ENCODE results near the gene PI4KB.
A peak's percentile ranks its signal among the peaks of the same experiment; 100 is the strongest.
"Not testable (repeated sequence)": the region's sequence is repeated elsewhere in the genome, so short reads cannot be mapped to it uniquely, and the experiment has no call there.

Gene PI4KB

DNA sequence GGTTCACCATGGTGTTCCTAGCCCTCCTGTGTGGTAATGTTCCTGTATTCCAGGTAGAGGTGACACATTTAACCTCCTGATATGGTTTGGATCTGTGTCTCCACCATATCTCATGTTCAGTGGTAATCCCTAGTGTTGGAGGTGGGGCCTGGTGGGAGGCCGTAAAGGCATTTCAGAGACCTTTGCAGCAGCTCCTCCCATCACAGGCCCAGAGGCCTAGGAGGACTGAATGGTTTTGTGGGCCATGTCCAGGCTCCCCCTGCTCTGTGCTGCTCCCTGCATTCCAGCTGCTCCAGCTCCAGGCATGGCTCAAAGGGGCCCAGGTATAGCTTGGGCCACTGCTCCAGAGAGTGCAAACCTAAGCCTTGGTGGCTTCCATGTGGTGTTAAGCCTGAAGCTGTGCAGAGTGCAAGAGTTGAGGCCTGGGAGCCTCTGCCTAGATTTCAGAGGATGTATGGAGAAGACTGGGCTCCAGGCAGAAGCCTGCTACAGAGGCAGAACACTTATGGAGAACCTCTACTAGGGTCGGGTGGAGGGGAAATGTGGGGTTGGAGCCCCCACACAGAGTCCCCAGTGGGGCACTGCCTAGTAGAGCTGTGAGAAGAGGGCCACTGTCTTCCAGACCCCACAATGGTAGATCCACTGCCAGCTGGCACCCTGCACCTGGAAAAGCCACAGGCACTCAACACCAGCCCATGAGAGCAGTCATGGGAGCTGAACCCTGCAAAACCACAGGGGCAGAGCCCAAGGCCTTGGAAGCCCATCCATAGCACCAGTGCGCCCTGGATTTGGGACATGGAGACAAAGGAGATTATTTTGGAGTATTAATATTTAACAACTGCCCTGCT lies 35.3 kb upstream of the PI4KB start:
- peaks cover under 1% of the 10 kb centered on the region for H3K4me1 ChIP-seq (ENCODE audit: insufficient read depth, low read length)
- H3K27ac ChIP-seq (ENCODE audit: low read depth, low read length), result no peak overlapping the region
- H3K9me3 ChIP-seq (ENCODE audit: low read length), result no peaks in the 10 kb centered on the region
- H3K36me3 ChIP-seq (ENCODE audit: insufficient read depth, low read length), result peaks cover 37% of the 10 kb centered on the region
- H3K4me3 ChIP-seq (ENCODE audit: low read depth in 1 of 2, low read length in 2 of 2), result no peak overlapping the region
- no peaks in the 10 kb centered on the region for H3K27me3 ChIP-seq (ENCODE audit: control insufficient read depth in 1 of 2, insufficient read depth in 2 of 2, low read length in 2 of 2)
- no peak overlapping the region for H3K9ac ChIP-seq (ENCODE audit: low read length)

DNA sequence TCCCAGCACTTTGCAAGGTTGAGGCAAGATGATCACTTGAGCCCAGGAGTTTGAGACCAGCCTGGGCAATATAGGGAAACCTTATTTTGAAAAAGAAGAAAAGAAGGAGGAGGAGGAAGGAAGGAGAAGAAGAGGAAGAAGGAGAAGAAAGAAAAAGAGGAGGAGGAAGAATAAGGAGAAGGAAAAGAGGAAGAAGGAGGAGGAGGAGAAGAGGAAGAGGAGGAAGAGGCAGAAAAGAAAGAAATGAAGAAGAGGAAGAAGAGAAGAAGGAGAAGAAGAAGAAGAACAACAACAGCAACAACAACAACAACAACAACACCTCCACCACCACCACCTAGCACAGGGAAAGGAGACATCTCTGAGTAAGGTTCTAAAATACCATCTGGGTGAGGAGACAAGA lies 34.7 kb upstream of the PI4KB start:
- H3K27ac ChIP-seq (ENCODE audit: low read depth, low read length), result no peak overlapping the region
- no peak overlapping the region for H3K9ac ChIP-seq (ENCODE audit: low read length)
- H3K4me3 ChIP-seq (ENCODE audit: low read depth in 1 of 2, low read length in 2 of 2), result no peak overlapping the region

DNA sequence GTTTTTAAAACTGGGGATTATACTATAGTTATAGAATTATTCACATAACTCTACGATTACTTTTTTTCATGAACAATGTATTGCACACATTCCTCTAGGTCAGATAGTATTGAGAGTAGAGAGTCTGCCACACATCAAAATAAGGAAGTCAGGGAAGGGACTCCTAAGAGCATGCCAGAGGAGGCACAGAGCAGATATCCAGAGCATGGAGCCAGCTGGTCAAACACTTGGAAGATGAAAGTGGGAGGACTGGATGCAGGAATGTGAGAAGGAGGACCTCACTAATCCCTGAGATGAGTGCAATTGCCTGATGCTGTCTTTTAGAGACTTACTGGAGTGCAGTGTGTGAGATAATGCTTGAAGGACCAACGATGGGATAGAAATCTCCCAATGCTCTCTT lies 29.5 kb upstream of the PI4KB start:
- Histone ChIP-seq H3K4me1 (ENCODE audit: insufficient read depth, low read length) (no peaks in the 10 kb centered on the region), H3K27ac (ENCODE audit: low read depth, low read length) (no peak overlapping the region), H3K4me3 (ENCODE audit: low read depth in 1 of 2, low read length in 2 of 2) (no peak overlapping the region), H3K9ac (ENCODE audit: low read length) (no peak overlapping the region), H3K9me3 (ENCODE audit: low read length) (no peaks in the 10 kb centered on the region), H3K36me3 (ENCODE audit: insufficient read depth, low read length) (no peaks in the 10 kb centered on the region), H3K27me3 (ENCODE audit: control insufficient read depth in 1 of 2, insufficient read depth in 2 of 2, low read length in 2 of 2) (no peaks in the 10 kb centered on the region)

More for the DNA sequence above, 34.7 kb upstream of the PI4KB start:
- H3K27me3 ChIP-seq (ENCODE audit: control insufficient read depth in 1 of 2, insufficient read depth in 2 of 2, low read length in 2 of 2), result no peaks in the 10 kb centered on the region
- H3K36me3 ChIP-seq (ENCODE audit: insufficient read depth, low read length), result peaks cover 33% of the 10 kb centered on the region
- no peaks in the 10 kb centered on the region for H3K4me1 ChIP-seq (ENCODE audit: insufficient read depth, low read length)
- no peaks in the 10 kb centered on the region for H3K9me3 ChIP-seq (ENCODE audit: low read length)

DNA sequence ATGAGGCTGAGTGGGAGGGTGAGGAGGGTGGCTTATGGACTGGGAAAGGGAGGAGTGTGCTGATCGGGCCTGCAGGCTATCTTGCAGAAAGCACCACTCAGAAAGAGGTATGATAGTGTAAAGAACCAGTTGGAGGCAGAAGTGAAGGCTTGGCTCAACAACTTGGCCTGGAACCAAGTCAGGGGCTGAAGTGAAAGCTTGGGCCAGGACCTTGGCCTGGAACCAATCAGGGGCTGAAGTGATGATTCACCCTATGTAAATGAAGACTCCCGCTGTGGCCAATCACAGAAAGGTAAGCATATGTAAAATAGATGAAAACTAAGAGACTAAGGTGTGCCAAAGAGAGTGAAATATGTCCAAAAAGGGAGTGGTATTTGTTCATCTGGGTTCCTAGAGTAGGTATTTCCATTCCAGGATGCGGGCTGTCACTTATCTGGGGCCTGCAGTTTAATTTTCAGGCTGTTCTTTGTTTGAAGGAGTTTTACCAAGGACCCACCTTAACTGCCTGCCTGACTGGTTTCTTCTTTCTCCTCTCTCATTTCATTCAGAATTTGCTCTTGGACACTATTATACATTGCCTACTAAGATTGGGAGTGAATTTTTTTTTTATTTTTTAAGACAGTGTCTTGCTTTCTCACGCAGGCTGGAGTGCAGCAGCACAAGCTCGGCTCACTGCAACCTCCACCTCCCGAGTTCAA lies 25.0 kb upstream of the PI4KB start:
- Histone ChIP-seq H3K27ac (ENCODE audit: low read depth, low read length) (no peak overlapping the region), H3K4me1 (ENCODE audit: insufficient read depth, low read length) (no peaks in the 10 kb centered on the region), H3K9ac (ENCODE audit: low read length) (no peak overlapping the region), H3K27me3 (ENCODE audit: control insufficient read depth in 1 of 2, insufficient read depth in 2 of 2, low read length in 2 of 2) (no peaks in the 10 kb centered on the region), H3K4me3 (ENCODE audit: low read depth in 1 of 2, low read length in 2 of 2) (no peak overlapping the region), H3K9me3 (ENCODE audit: low read length) (no peaks in the 10 kb centered on the region), H3K36me3 (ENCODE audit: insufficient read depth, low read length) (no peaks in the 10 kb centered on the region)

DNA sequence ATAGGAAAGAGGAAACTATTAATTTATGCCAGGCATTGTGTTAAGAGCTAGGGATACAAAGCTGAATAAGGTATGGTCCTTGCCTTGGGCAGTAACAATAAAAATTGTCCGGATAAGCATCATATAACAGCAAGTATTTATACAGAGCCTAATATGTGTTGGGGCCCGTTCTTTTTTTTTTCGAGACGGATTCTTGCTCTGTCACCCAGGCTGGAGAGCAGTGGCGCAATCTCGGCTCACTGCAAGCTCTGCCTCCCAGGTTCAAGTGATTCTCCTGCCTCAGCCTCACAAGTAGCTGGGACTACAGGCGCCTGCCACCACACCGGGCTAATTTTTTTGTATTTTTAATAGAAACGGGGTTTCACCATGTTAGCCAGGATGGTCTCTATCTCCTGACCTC lies 23.1 kb upstream of the PI4KB start:
- H3K4me3 ChIP-seq (ENCODE audit: low read depth in 1 of 2, low read length in 2 of 2); H3K9me3 ChIP-seq (ENCODE audit: low read length); H3K9ac ChIP-seq (ENCODE audit: low read length); H3K27me3 ChIP-seq (ENCODE audit: control insufficient read depth in 1 of 2, insufficient read depth in 2 of 2, low read length in 2 of 2); H3K36me3 ChIP-seq (ENCODE audit: insufficient read depth, low read length); H3K4me1 ChIP-seq (ENCODE audit: insufficient read depth, low read length); H3K27ac ChIP-seq (ENCODE audit: low read depth, low read length): not testable (repeated sequence)

DNA sequence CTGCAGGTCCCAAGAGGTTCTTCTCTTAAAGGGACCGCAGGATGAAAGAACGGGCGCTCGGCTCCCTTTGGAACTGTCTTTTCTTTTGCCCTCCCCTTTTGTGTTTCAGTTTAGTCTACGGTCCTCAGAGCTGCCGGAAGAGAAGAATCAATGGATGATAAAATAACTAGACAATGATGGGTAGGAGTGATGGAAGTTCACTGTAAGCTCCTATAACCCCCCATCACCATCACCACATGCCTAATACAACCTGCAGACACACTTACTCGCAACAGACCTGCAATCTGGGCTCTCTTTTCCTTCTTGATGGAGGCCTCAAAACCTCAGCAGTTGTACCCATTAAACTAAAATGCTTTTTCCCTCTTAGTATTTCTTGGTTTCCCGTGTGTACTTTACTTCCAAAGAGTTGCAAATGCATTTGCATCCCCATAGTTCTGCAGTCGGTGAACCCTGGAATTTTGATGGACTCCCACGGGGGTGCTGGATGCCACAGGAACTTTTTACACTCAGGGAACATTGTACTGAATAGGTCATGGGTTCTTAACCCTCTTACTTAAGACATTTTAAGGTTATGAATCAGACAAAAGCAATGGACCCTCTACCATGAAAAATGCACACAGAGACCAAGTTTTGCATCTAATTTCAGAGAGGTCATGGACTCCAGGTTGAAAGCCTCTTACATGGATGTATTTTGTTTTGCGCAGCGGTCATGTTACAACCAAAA lies 20.5 kb upstream of the PI4KB start:
- peak overlapping the region; percentile 77 to 89 for H3K4me3 ChIP-seq (ENCODE audit: low read depth in 1 of 2, low read length in 2 of 2)
- H3K9ac ChIP-seq (ENCODE audit: low read length), result peak overlapping the region; percentile 8
- H3K9me3 ChIP-seq (ENCODE audit: low read length), result no peaks in the 10 kb centered on the region
- no peaks in the 10 kb centered on the region for H3K27me3 ChIP-seq (ENCODE audit: control insufficient read depth in 1 of 2, insufficient read depth in 2 of 2, low read length in 2 of 2)
- peaks cover 8% of the 10 kb centered on the region for H3K4me1 ChIP-seq (ENCODE audit: insufficient read depth, low read length)
- peak overlapping the region; percentile 86 for H3K27ac ChIP-seq (ENCODE audit: low read depth, low read length)
- H3K36me3 ChIP-seq (ENCODE audit: insufficient read depth, low read length), result peaks cover 29% of the 10 kb centered on the region

DNA sequence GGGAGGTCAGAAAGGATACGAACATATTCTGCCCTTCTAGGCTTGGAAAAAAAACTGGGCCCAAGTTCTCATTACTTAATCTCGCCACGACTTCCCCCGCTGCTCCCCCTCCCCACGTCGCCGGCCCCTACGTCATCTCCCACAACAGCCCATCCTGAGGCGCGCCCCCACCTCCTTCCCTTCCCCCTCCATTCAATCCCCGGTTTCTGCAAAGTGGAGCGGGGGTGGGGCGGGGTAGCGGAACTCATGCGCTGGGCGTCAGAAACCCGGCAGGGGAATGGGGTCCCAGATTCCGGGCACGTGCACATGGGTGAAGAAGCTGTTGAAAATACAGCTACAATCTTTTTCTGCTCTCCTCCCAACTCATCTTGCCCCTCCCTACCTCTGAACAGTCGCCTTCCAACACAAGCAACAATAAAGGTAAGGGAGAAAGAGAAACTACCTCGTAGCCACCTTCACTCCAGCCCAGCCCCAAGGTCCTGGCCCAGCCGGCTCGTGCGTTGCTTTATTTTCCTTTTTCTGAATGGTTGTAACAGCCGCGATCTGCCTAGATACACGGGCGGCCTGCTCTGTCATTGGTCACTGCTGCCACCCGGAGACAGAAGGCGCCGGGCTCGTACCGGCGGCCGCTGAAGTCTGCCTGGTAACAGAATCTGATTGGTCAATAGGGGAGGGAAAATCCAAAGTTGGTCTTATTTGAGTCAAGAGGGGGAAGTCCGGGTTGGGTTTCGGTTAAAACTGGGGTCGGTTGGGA lies 19.7 kb upstream of the PI4KB start, which contains the start of gene RFX5:
Gene RFX5 (minus strand): TSS at position 484 of the 754 bp plus-strand sequence. CDS start 932 bp downstream, outside the sequence.
- Histone ChIP-seq H3K9me3 (ENCODE audit: low read length) (no peaks in the 10 kb centered on the region), H3K9ac (ENCODE audit: low read length) (peak within 1 kb of the TSS; percentile 81), H3K27me3 (ENCODE audit: control insufficient read depth in 1 of 2, insufficient read depth in 2 of 2, low read length in 2 of 2) (no peaks in the 10 kb centered on the region), H3K27ac (ENCODE audit: low read depth, low read length) (peak within 1 kb of the TSS; percentile 97), H3K4me1 (ENCODE audit: insufficient read depth, low read length) (peaks cover 8% of the 10 kb centered on the region), H3K36me3 (ENCODE audit: insufficient read depth, low read length) (peaks cover 34% of the 10 kb centered on the region), H3K4me3 (ENCODE audit: low read depth in 1 of 2, low read length in 2 of 2) (peak within 1 kb of the TSS; percentile 77 to 89)

DNA sequence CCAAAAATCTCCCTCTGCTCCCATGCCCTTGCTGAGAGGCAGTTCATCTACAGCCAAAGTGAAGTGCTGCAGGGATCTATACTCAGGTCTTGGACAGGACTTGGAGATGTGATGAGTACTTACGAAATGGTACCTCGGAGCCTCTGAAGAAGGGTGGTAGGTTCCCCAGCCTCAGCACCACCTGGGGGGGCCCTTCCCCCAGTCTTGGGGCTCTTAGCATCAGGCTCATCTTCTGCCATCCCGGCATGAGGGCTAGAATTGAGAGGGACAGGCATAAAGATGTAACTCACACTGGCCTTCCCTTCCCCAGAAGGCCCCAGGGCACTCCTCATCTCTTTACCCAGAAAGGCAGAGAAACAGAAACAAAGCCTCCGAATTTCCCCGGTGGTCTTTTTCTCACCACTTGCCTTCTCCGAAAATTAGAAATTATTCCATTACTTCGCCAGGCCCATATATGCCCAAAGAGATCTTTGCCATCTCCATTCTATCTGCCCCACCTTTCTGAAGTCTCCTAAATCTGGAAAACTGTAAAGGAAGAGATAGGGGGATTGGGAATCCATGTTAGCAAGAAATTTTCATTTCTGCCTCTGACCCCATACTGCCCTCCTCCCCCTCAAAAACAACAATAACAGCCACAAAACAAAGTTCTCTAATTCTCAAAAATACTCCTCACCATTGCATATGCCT lies 19.0 kb upstream of the PI4KB start:
- H3K4me3 ChIP-seq (ENCODE audit: low read depth in 1 of 2, low read length in 2 of 2), result peak overlapping the region; percentile 77 to 89
- no peaks in the 10 kb centered on the region for H3K9me3 ChIP-seq (ENCODE audit: low read length)
- H3K27ac ChIP-seq (ENCODE audit: low read depth, low read length), result peak overlapping the region; percentile 97
- H3K9ac ChIP-seq (ENCODE audit: low read length), result peak overlapping the region; percentile 81
- H3K4me1 ChIP-seq (ENCODE audit: insufficient read depth, low read length), result peaks cover 8% of the 10 kb centered on the region
- peaks cover 34% of the 10 kb centered on the region for H3K36me3 ChIP-seq (ENCODE audit: insufficient read depth, low read length)
- H3K27me3 ChIP-seq (ENCODE audit: control insufficient read depth in 1 of 2, insufficient read depth in 2 of 2, low read length in 2 of 2), result no peaks in the 10 kb centered on the region

DNA sequence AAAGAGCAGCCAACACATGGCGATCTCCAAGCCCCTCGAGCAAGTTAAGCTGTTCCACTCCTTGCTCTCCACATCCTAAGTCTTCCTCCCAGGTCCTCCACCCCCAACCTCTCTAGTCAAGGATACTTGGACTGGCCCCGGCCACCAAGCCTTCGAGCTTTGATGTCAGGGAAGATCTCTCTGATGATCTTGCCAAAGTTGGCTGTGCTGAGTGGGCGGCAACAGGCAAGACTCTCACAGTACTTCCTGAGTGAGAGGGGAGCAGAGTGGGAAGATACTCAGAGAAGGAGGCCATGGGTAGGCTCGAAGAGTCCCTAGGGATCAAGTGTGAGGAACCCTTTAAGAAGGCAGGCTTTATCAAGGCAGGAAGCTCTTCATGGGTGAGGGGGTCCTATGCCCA lies 17.1 kb upstream of the PI4KB start:
- H3K4me3 ChIP-seq (ENCODE audit: low read depth in 1 of 2, low read length in 2 of 2), result no peak overlapping the region
- no peaks in the 10 kb centered on the region for H3K9me3 ChIP-seq (ENCODE audit: low read length)
- H3K4me1 ChIP-seq (ENCODE audit: insufficient read depth, low read length), result peaks cover 8% of the 10 kb centered on the region
- peaks cover 34% of the 10 kb centered on the region for H3K36me3 ChIP-seq (ENCODE audit: insufficient read depth, low read length)
- no peaks in the 10 kb centered on the region for H3K27me3 ChIP-seq (ENCODE audit: control insufficient read depth in 1 of 2, insufficient read depth in 2 of 2, low read length in 2 of 2)
- H3K9ac ChIP-seq (ENCODE audit: low read length), result no peak overlapping the region
- no peak overlapping the region for H3K27ac ChIP-seq (ENCODE audit: low read depth, low read length)

DNA sequence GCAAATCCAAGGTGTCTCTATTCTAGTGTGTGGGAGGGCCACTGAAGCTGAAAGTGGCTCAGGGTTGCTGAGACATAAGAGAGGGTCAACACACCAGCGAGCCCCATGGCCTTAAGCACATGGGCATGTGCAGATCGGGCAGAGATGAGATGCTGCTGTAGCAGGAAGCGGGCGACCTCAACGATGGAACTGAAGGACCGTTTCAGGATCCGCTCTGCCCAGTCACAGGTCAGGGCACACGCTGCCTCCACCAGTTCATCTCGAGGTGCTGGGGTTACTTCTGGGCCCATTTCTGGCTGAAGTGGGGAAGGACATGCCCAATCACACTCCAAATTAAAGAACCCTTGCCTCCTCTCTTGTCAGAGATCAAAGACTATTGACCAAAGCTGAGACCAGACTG lies 16.4 kb upstream of the PI4KB start:
- Histone ChIP-seq H3K27ac (ENCODE audit: low read depth, low read length) (no peak overlapping the region), H3K36me3 (ENCODE audit: insufficient read depth, low read length) (peaks cover 34% of the 10 kb centered on the region), H3K4me1 (ENCODE audit: insufficient read depth, low read length) (peaks cover 8% of the 10 kb centered on the region), H3K9me3 (ENCODE audit: low read length) (no peaks in the 10 kb centered on the region), H3K9ac (ENCODE audit: low read length) (no peak overlapping the region), H3K27me3 (ENCODE audit: control insufficient read depth in 1 of 2, insufficient read depth in 2 of 2, low read length in 2 of 2) (no peaks in the 10 kb centered on the region), H3K4me3 (ENCODE audit: low read depth in 1 of 2, low read length in 2 of 2) (no peak overlapping the region)
